ACHN (cell line): ENCODE measurements around the gene EID1.
"Not testable (repeated sequence)": the region's sequence is repeated elsewhere in the genome, so short reads cannot be mapped to it uniquely, and the experiment has no call there.

Experiments
- DNase-seq: peaks from one replicate; pipeline ENCODE4 v3.0.0-alpha.2; 2015
- in situ Hi-C: cut with HindIII; loops from 2 replicates; pipeline ENCODE4 v1.10.0; 2017; ENCODE audit warnings: low sequenced_read_pairs, low pct_ligation_motif_present, low pct_unique_long_range_greater_than_20kb

Gene EID1

GRCh38 chr15:48877630-48878595 is at the start of gene EID1:
EID1 (plus strand) TSS chr15:48878134; CDS start chr15:48878177, 43 bp downstream.
- in situ Hi-C loops = no loop called here
- peak; percentile 92 for DNase-seq

- in situ Hi-C loops = no loop called here
These were observed 49.5 kb upstream of the EID1 start for GRCh38 chr15:48828471-48828870.

GRCh38 chr15:48828906-48829305 is 49.0 kb upstream of the EID1 start:
- DNase-seq = no peak
- in situ Hi-C loops = no loop called here

More at GRCh38 chr15:48828471-48828870, 49.5 kb upstream of the EID1 start:
- DNase-seq = no peak

- DNase-seq = no peak
- in situ Hi-C loops = no loop called here
These were observed 45.3 kb upstream of the EID1 start for GRCh38 chr15:48832648-48833047.

- in situ Hi-C loops = no loop called here
These were observed 44.3 kb upstream of the EID1 start for GRCh38 chr15:48833526-48834239.

GRCh38 chr15:48834756-48835155 is 43.2 kb upstream of the EID1 start:
- in situ Hi-C loops = no loop called here
- DNase-seq = no peak

More at GRCh38 chr15:48833526-48834239, 44.3 kb upstream of the EID1 start:
- no peak for DNase-seq

GRCh38 chr15:48842501-48842900 is 35.4 kb upstream of the EID1 start:
- no peak for DNase-seq
- in situ Hi-C loops = no loop called here

GRCh38 chr15:48845123-48845522 is 32.8 kb upstream of the EID1 start:
- no peak for DNase-seq

GRCh38 chr15:48850648-48851047 is 27.3 kb upstream of the EID1 start:
- DNase-seq = no peak
- in situ Hi-C loops = no loop called here

More at GRCh38 chr15:48845123-48845522, 32.8 kb upstream of the EID1 start:
- in situ Hi-C loops = no loop called here

- no peak for DNase-seq
- in situ Hi-C loops = no loop called here
These were observed 26.0 kb upstream of the EID1 start for GRCh38 chr15:48851956-48852355.

GRCh38 chr15:48854434-48854833 is 23.5 kb upstream of the EID1 start:
- DNase-seq, in situ Hi-C loops: not testable (repeated sequence)

GRCh38 chr15:48855501-48856440 is 22.2 kb upstream of the EID1 start:
- in situ Hi-C loops = no loop called here
- peak; percentile 55 for DNase-seq

GRCh38 chr15:48856942-48857341 is 21.0 kb upstream of the EID1 start:
- in situ Hi-C loops = no loop called here
- no peak for DNase-seq

- DNase-seq = no peak
- in situ Hi-C loops = no loop called here
These were observed 19.5 kb upstream of the EID1 start for GRCh38 chr15:48858401-48858800.

- no peak for DNase-seq
- in situ Hi-C loops = no loop called here
These were observed 18.5 kb upstream of the EID1 start for GRCh38 chr15:48859426-48859825.

- peak; percentile 64 for DNase-seq
- in situ Hi-C loops = no loop called here
These were observed 16.0 kb upstream of the EID1 start for GRCh38 chr15:48861813-48862431.

- DNase-seq = no peak
- in situ Hi-C loops = no loop called here
These were observed 15.2 kb upstream of the EID1 start for GRCh38 chr15:48862705-48863104.
